Medulla oblongata (tissue), 1 donor: Measurements from ENCODE around the gene MROH7.
"Not testable (repeated sequence)": the region's sequence is repeated elsewhere in the genome, so short reads cannot be mapped to it uniquely, and the experiment has no call there.

Experiments
- DNase-seq: peaks from one replicate; pipeline ENCODE4 v3.0.0-alpha.2; 2015; ENCODE audit errors: extremely low spot score

Gene MROH7

DNA sequence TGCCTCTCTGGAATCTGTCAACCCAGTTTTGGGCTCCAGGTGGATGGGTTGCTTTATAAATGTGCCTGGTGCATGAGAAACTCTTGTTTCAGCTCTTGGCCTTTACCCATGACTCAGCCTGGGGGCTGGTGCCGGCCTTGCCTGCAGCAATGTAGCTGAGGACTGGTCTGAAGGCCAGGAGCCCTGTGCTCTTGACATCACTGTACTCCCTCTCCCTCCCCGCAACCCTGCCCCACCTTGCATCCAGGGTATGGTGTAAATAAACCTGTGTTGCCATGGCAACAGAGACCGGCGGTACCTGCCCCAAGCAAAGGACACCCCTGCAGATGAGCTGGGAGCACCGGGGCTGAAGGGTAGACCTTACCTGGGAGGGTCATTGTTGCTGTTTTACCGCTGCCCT is 31.5 kb upstream of the MROH7 start:
- DNase-seq = no peak

DNA sequence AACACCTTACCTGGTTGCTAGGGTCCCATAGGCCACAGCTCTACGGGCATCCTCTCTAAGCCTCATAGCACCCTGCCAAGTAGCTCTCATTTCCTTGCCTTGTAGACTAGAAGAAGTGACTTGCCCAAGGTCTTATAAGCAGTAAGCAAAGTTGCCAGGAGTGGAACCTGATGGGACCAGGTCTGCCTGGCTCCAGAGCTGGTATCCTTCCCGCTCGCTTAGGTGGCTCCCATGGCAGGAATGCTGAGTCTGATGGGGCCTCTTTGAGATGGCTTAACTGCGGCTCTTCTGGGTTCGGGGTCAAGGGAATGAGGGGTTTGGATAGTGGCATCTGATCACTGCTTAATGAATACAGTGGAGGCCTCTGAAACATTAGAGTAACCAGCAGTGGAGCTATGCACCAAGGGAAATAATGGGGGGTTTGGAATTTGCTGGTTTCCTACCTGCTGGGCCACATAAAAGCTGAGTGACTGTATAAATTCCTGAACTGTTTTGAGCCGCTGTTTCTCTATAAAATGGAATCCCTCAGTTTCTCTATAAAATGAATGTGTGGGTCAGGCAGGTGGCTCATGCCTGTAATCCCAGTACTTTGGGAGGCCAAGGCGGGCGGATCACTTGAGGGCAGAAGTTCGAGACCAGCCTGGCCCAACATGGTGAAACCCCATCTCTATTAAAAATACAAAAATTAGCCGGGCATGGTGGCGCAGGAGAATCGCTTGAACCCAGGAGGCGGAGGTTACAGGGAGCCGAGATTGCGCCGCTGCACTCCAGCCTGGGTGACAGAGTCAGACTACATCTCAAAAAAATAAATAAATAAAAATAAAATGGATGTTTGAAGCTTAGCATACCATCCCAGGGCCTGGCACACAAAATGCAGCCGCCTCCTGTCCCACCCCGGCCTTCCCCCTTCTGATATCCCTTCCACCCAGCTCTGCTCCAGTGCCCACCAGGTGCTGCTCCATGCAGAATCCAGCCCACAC is 30.7 kb upstream of the MROH7 start:
- DNase-seq = no peak

DNA sequence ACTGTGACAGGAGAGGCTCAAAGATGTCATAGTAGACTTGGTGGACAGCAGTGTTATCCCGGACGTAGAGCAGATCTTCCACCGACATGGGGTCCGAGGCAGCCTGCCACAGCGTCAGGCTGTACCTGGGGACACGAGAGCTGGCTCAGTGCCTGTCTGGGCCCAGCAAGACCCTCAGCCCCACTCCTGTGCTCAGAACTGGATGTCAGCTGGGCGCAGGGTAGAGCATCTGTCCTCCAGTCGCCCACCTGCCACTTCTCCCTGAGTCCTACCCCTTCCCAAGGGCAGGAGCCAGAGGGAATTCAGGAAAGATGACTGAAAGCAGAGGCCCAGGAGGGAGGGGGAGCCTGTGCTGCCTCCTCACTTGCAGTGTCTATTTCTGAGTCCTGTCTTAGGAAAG is 30.0 kb upstream of the MROH7 start:
- DNase-seq = no peak

DNA sequence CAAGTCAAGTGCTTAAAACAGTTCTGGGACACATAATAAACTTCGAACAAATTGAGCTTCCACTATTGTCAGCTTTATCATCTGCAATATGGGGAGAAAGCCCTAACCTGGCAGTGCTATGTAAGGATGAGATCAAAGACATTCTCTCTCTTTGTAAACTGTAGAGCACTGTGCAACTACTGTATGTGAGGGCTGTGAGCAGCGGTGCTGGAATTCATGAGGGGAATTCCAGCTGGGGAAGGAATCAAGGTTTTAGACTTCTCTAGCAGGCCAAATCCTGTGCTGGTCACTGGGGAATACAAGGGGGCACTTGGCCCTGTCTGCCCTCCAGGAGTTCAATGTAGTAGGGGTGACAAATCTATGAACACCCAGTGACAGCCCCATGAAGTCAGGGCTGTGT is 27.6 kb upstream of the MROH7 start:
- no peak for DNase-seq

DNA sequence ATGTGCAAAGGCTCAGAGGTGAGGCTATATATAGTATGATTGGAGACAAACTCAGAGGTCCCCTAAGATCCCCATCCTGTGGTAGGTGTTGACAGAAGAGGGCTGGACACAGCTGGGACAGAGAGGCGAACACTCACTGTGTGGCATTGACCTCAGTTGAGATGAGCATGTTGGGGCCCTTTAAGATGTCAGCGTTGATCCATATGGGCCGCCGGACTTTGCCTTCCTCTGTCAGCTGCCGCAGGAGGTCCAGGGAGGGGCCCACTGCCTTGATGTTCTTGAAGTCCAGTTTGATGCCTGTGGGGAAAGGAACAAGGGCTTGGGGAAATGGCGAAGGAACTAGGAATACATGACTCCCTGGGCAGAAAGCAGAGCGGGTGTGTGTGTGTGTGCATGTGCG is 27.0 kb upstream of the MROH7 start:
- no peak for DNase-seq

DNA sequence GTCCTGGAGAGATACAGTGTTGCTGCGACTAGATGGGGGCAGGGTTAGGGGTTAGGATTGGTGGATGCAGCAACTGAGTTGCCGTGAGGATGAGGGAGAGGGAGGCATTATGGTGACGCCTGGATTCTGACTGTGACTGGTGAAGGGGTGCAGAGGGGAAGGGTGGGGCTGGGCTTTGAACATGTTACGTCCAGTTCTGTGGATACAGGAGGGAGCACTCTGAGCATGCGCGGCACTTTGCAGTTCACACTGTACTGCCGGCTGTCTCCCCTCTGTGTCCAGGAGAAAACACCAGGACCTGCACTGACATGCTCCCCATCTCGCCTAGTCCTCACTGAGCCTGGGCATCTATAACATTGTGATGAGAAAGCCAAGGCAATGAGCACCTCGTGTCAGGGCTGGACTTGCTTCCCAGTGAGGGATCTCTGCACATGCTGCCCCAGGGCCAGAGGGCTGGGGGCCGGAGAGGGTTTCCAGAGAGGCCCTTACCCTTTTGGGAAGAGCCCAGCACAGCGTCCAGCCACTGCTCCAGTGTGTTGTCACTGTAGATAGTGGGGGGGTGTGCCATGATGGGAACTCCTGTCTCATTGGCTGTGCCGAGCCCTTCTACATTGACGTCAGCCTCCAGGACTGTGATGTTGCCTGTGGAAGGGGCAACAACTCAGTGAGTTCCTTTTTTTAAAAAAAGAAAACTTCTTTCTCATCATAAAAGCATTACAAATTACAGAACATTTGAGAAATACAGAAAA is 25.9 kb upstream of the MROH7 start:
- DNase-seq = no peak

DNA sequence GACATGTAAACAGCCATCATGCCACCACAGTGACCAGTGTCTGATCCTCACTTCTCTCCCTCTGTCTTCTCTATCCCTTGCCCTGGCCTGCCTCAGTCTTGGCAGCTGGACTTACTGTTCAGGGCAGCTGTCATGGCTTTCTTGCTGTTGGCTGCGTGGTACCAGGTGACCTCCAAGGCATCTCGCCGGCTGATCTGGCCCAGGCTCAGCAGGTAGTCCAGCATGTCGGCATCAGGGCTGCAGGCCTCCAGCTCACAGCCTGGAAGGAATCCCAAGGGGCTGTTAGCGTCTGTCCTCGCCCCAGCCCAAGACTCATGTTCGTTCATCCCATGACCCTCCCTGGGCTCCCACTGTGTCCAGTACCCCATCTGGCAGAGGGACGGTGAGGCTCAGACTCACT is 21.8 kb upstream of the MROH7 start:
- no peak for DNase-seq

DNA sequence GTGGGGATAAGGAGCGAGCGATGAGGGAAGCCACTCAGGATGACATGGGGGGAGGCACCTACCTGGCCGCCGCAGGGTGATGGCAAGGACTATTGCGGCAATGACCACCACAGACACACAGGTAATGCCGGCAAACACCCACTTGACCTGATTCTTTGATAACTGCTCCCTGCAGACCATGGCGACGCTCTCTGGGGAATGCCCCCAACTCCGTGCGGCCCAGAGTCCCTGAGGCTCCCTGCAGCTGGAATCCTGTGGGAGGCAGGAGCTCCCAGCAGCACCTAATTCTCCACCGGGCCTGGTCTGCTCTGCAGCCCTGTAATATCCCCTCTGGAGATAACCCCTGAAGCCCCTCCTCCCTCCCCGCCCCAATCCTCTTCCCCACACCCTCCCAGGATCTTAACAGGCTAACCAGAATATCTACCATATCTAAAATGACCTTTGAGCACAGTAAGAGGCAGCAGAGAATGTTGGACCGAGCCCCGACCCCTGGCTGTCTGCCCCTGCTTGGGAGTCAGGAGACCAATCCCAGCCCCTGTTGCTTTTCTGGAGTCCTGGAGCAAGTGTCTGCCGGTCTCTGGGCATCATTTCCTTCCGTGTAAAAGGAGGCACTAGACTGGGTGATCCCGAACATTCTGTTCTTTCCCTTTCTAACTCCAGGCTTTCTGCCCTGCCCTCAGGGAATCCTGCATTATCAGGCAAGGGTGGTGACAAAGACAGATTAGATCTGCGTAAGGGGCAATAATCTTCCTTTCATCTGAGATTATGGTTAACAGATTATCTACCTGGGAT is 18.2 kb upstream of the MROH7 start, which contains the start of gene FAM151A:
FAM151A (minus strand) TSS at position 310 of the 792 bp plus-strand sequence; CDS start at position 180, 130 bp downstream.
- no peak for DNase-seq

DNA sequence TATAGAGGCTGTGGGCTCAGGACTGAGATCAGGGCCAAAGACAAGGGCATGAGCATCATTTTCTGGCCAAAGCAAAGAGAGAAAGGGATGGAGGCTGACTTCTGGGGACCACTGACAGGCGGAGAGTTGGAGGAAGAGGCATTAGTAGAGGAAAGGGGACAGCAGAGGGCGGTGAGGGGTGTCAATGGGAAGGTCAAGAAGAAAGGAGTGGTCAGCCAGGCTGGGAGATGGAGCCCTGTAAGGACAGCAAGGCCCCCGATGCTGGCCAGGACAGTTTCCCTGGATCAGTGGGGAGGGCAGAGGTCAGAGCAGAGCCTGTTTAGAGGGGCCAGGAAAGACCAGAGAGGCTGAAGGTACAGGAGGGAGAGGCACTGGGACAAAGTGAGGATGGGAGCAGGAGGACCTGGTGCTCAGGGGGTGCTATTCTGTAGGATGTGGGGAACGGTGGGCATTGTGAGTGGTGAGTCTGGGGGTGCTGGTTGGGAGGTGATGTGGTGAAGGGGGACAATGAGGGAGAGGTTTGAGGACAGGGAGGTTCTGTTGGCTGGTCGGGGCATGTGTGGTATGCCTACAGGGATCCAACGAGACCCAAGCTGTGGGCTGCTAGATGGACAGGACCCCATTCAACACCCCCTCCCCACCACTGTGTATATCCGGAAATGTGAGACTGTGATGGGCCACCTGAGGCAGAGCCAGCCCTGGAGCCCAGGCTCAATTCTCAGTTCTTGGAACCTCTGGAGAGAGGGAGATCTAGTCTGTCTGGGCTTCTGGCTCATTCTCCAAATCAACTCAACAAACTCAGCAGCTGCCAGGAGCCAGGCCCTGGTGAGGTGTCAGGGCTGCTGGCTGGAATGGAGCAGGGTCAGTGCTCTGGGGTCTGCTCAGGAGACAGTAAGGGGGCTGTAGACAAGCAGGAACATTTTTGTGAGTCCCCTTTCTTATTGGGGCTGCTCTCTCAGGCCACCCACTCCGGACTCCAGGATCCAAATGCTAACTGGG is 16.8 kb upstream of the MROH7 start:
- no peak for DNase-seq

DNA sequence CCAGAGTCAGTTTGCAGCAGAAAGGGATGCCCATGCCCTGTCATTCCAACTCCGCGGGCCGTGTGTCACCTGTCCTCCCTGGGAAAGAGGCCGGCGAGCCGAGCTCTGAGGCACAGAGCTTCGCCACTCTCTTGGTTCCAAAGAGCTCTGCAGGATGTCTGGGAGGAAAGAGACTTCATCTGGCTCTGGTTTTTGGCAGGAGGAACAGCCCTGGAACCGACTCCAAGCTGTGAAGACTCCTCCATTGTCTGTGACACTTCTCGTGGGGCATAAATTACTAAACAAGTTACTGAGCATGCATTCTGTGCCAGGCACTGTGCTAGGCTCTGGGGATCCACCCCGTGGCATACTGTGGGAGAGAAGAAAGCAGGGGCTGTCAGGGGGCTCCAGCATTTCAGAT is 14.4 kb upstream of the MROH7 start:
- DNase-seq = peak; percentile 72

DNA sequence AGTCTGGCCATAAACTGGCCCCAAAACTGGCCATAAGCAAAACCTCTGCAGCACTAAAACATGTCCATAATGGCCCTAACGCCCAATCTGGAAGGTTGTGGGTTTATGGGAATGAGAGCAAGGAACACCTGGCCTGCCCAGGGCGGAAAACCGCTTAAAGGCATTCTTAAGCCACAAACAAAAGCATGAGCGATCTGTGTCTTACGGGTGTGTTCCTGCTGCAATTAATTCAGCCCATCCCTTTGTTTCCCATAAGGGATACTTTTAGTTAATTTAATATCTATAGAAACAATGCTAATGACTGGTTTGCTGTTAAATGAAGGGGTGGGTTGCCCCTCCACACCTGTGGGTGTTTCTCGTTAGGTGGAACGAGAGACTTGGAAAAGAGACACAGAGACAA is 5.8 kb upstream of the MROH7 start:
- not testable (repeated sequence) for DNase-seq

DNA sequence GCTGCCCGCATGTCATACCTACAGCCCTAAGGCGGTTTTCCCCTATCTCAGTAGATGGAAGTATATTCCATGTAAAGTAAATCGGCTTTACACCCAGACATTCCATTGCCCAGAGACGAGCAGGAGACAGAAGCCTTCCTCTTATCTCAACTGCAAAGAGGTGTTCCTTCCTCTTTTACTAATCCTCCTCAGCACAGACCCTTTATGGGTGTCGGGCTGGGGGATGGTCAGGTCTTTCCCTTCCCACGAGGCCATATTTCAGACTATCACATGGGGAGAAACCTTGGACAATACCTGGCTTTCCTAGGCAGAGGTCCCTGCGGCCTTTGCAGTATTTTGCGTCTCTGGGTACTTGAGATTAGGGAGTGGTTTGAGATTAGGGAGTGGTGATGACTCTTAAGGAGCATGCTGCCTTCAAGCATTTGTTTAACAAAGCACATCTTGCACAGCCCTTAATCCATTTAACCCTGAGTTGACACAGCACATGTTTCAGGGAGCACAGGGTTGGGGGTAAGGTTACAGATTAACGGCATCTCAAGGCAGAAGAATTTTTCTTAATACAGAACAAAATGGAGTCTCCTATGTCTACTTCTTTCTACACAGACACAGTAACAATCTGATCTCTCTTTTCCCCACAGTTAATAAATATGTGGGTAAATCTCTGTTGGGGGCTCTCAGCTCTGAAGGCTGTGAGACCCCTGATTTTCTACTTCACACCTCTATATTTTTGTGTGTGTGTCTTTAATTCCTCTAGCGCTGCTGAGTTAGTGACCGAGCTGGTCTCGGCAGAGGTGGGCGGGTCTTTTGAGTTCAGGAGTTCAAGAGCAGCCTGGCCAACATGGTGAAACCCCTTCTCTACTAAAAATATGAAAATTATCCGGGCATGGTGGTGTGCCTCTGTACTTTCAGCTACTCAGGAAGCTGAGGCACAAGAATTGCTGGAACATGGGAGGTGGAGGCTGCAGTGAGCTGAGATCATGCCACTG is 4.8 kb upstream of the MROH7 start:
- DNase-seq = not testable (repeated sequence)

DNA sequence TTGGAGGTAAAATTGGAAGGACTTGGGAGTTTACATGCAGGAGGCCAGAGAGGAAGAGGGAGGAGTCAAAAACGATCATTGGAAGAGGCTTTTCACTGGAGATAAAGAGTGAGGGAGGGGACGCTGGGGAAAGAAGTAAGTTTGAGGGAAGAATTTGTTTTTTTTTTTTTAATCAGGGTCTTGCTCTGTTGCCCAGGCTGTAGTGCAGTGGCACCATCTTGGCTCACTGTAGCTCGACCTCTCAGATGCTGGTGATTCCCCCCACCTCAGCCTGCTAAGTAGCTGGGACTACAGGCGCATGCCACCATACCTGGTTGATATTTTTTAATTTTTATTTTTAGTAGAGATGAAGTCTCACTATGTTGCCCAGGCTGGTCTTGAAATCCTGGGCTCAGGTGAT is 1.2 kb upstream of the MROH7 start:
- no peak for DNase-seq

DNA sequence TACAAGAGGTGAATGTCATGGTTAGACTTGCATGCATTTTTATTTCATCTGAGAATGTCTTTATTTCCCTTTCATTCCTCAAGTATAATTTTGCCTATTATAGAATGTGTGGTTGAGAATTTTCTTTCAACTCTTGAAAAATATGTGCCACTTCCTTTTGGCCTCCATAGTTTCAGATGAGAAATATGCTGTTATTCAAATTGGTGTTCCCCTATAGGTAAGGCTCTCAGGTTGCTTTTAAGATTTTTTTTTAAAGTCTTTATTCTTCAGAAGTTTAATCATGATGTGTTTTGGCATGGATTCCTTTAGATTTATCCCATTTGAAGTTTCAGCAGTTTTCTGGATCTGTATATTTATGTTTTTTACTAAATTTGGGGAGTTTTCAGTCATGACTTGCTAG is 2.1 kb downstream of the MROH7 start:
- no peak for DNase-seq

DNA sequence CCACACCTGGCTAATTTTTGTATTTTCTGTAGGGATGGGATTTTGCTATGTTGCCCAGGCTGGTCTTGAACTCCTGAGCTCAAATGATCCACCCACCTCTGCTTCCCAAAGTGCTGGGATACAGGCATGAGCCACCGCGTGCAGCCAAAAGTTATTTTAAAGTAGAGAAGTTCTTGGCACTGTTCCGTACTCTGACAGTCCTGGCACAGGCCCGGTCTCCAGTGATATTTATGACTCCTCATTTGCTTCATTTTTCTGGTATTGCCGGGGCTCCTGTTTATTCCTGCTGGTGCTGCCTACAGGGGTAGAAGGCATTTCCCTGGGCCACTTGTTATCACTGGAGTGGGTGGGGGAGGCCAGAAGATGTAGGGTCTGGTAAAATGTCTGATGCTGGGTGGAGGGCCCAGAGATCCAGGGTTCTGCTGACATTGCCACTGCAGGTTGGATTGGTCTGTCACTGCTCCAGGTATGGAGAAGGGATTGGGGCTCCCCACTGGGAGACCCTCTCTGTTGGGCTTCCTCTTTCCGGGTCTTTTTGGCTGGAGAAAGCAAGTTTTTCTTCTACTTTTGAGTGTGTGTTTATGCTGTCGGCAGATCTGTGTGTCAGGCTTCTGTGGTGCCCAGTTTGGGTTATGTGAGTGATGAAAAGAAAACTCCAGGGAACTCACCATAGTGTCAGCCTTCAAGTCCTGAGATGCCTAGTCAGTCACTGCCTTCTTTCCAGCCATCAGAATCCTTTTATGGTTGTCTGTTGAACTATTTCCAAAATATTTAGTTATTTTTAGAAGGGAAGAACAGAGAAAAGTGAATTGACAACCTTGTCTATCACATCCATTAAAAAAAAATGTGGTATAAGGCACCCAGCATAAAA is 4.5 kb downstream of the MROH7 start:
- no peak for DNase-seq

DNA sequence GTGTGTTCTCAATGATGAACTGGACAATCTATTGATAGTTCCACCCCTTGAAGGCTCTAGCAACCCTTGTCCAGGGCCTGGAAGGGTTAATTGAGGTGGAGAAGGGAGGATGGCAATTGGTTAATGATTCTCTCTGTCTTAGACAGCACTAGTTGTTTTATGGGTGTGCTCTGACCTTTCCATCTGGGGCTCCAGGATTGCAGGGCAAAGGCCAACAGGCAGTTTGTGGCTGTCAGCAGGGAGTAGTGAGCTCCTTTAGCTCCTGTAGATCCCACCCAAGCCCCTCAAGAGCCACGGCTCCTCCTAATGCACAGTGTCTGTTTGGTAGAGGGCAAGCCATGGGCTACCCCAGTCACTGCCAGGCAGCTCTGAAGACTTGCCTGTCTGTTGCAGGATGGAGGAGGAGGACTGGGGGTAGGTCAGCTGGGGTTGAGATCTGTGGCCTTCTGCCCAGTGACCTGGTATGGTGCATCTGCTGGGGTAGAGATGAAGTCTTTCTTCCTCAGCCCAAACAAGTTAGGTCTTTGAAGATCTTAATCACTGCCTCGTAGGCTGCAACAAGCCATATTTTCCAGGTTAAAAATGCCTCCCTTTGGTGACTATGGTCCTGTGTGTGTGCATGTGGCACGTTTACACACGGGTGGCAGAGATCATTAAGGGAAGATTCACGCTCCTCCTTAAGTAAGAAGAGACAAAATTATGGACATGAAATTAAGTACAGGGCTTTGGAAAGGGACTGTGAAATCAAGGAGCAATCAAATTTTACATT is 7.7 kb downstream of the MROH7 start:
- DNase-seq = no peak

DNA sequence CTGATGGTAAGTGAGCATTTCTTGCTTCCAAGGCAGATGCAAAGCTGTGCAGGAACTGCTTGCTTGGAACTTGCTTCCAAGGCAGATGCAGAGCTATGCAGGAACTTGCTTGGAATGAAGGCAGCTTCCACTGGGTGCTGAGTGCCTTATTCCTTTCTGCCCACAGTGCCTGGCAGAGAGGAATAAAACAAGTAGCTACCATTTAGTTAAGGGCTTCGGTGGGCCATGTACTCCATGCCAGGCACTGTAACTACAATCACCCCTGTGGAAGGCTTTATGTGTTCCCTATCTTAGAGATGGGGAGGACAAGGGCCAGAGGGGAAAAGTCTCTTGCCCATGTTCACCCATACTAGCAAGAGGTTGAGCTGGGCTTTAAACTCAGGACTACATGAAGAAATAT is 8.3 kb downstream of the MROH7 start:
- DNase-seq = no peak

DNA sequence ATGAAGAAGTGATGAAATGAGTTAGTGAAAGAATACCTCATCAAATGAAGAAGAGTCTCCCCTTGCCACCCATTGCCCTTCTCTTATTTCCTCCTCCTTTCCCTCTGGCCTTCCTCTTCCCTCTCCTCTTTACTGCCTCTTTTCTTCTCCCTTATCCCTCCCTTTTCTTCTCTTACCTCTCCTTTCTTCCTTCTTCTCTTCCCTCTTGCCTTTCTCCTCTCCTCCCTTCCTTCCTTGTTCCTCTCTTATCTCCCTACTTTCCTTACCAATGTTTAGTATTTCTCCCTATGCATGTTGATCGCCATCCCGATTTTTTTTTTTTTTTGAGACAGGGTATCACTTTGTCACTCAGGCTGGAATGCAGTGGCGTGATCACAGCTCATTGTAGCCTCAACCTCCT is 8.8 kb downstream of the MROH7 start:
- DNase-seq = no peak
